ENCODE data around the gene CCDC60.

Gene CCDC60

GRCh38 chr12:119412811-119413794 lies 78.6 kb downstream of the CCDC60 start:
- TF ChIP-seq POLR2AphosphoS5 (IDR thresholded peaks at IDR 0.05; ENCODE audit: low read depth, low read length) (no peak), TAF1 (IDR thresholded peaks at IDR 0.05; ENCODE audit: borderline replicate concordance, insufficient read depth, low read length) (no peak), FOXP2 (optimal IDR thresholded peaks at IDR 0.05; ENCODE audit: borderline replicate concordance, extremely low read depth, extremely low read length, insufficient read depth) (no peak), SIN3A (IDR thresholded peaks at IDR 0.05; ENCODE audit: borderline replicate concordance, insufficient read depth, low read length) (no peak)
- TF ChIP-seq, protein P1, sequence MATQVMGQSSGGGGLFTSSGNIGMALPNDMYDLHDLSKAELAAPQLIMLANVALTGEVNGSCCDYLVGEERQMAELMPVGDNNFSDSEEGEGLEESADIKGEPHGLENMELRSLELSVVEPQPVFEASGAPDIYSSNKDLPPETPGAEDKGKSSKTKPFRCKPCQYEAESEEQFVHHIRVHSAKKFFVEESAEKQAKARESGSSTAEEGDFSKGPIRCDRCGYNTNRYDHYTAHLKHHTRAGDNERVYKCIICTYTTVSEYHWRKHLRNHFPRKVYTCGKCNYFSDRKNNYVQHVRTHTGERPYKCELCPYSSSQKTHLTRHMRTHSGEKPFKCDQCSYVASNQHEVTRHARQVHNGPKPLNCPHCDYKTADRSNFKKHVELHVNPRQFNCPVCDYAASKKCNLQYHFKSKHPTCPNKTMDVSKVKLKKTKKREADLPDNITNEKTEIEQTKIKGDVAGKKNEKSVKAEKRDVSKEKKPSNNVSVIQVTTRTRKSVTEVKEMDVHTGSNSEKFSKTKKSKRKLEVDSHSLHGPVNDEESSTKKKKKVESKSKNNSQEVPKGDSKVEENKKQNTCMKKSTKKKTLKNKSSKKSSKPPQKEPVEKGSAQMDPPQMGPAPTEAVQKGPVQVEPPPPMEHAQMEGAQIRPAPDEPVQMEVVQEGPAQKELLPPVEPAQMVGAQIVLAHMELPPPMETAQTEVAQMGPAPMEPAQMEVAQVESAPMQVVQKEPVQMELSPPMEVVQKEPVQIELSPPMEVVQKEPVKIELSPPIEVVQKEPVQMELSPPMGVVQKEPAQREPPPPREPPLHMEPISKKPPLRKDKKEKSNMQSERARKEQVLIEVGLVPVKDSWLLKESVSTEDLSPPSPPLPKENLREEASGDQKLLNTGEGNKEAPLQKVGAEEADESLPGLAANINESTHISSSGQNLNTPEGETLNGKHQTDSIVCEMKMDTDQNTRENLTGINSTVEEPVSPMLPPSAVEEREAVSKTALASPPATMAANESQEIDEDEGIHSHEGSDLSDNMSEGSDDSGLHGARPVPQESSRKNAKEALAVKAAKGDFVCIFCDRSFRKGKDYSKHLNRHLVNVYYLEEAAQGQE (IDR thresholded peaks at IDR 0.05; ENCODE audit: insufficient read depth in 1 of 2, low read depth in 2 of 2, low read length in 2 of 2), result no peak

DNA sequence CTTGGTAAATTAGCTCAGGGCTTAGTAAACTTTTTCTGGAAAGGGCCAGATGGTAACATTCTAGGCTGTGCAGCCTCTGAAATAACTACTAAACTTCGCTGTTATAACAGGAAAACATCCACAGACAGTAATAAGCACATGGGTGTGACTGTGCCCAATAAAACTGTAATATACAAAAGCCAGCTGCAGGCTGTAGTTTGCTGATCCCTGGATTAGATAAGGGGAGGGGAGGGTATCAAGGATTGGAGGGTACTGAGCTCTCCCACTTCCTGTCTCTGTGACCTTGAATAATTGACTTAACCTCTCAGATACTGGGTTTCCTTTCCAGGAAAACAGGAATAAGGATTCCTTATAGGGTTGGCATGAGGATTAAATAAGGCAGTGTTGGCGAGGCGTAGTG lies 81.2 kb downstream of the CCDC60 start:
- TF ChIP-seq, protein P1 (IDR thresholded peaks at IDR 0.05; ENCODE audit: insufficient read depth in 1 of 2, low read depth in 2 of 2, low read length in 2 of 2), result no peak
- TF ChIP-seq FOXP2 (optimal IDR thresholded peaks at IDR 0.05; ENCODE audit: borderline replicate concordance, extremely low read depth, extremely low read length, insufficient read depth) (no peak), POLR2AphosphoS5 (IDR thresholded peaks at IDR 0.05; ENCODE audit: low read depth, low read length) (no peak)

- TF ChIP-seq POLR2AphosphoS5 (IDR thresholded peaks at IDR 0.05; ENCODE audit: low read depth, low read length) (no peak), TAF1 (IDR thresholded peaks at IDR 0.05; ENCODE audit: borderline replicate concordance, insufficient read depth, low read length) (no peak), FOXP2 (optimal IDR thresholded peaks at IDR 0.05; ENCODE audit: borderline replicate concordance, extremely low read depth, extremely low read length, insufficient read depth) (no peak), SIN3A (IDR thresholded peaks at IDR 0.05; ENCODE audit: borderline replicate concordance, insufficient read depth, low read length) (no peak)
- TF ChIP-seq, protein P1 (IDR thresholded peaks at IDR 0.05; ENCODE audit: insufficient read depth in 1 of 2, low read depth in 2 of 2, low read length in 2 of 2), result no peak
Measured at GRCh38 chr12:119417440-119417839, 82.9 kb downstream of the CCDC60 start.

GRCh38 chr12:119419381-119419780 lies 84.9 kb downstream of the CCDC60 start:
- TF ChIP-seq, protein P1 (IDR thresholded peaks at IDR 0.05; ENCODE audit: insufficient read depth in 1 of 2, low read depth in 2 of 2, low read length in 2 of 2), result no peak
- TF ChIP-seq POLR2AphosphoS5 (IDR thresholded peaks at IDR 0.05; ENCODE audit: low read depth, low read length), result no peak
- TF ChIP-seq TAF1 (IDR thresholded peaks at IDR 0.05; ENCODE audit: borderline replicate concordance, insufficient read depth, low read length), result no peak
- TF ChIP-seq FOXP2 (optimal IDR thresholded peaks at IDR 0.05; ENCODE audit: borderline replicate concordance, extremely low read depth, extremely low read length, insufficient read depth), result no peak
- TF ChIP-seq SIN3A (IDR thresholded peaks at IDR 0.05; ENCODE audit: borderline replicate concordance, insufficient read depth, low read length), result no peak
